T-helper 1 cell (primary cell): Measurements from ENCODE around the gene UTY.

Source experiments
- DNase-seq, 5 donors: peaks; one replicate each; pipeline ENCODE4 v3.0.0-alpha.2; 2012 to 2020

UTY gene

GRCh38 chrY:13398876-13399275, 81.0 kb downstream of the UTY start:
- no peak for DNase-seq

GRCh38 chrY:13381110-13381683, 98.6 kb downstream of the UTY start:
- no peak for DNase-seq

GRCh38 chrY:13370868-13371800, 108.7 kb downstream of the UTY start:
- DNase-seq: no peak

- DNase-seq: no peak
Measured at GRCh38 chrY:13370245-13370644, 109.6 kb downstream of the UTY start.

GRCh38 chrY:13368513-13368845, 111.4 kb downstream of the UTY start:
- DNase-seq: no peak

- DNase-seq: no peak
Measured at GRCh38 chrY:13363641-13364040, 116.2 kb downstream of the UTY start.

GRCh38 chrY:13362662-13363061, 117.2 kb downstream of the UTY start:
- DNase-seq: no peak

- no peak for DNase-seq
Measured at GRCh38 chrY:13361656-13362636, 117.9 kb downstream of the UTY start.

- no peak for DNase-seq
Measured at GRCh38 chrY:13351443-13351842, 128.4 kb downstream of the UTY start.

GRCh38 chrY:13347106-13347505, 132.7 kb downstream of the UTY start:
- DNase-seq: no peak

- no peak for DNase-seq
Measured at GRCh38 chrY:13345549-13345948, 134.3 kb downstream of the UTY start.

GRCh38 chrY:13343307-13343946, 136.4 kb downstream of the UTY start:
- peak in 2 of 5 donors; percentile 4 to 21 for DNase-seq

GRCh38 chrY:13339939-13340338, 139.9 kb downstream of the UTY start:
- DNase-seq: no peak

GRCh38 chrY:13339381-13339780, 140.5 kb downstream of the UTY start:
- no peak for DNase-seq

GRCh38 chrY:13338711-13339110, 141.1 kb downstream of the UTY start:
- no peak for DNase-seq

GRCh38 chrY:13337934-13338333, 141.9 kb downstream of the UTY start:
- DNase-seq: no peak

- no peak for DNase-seq
Measured at GRCh38 chrY:13333791-13334190, 146.0 kb downstream of the UTY start.

GRCh38 chrY:13330651-13331050, 149.2 kb downstream of the UTY start:
- DNase-seq: no peak

GRCh38 chrY:13312966-13313365, 166.9 kb downstream of the UTY start:
- DNase-seq: no peak

- no peak for DNase-seq
Measured at GRCh38 chrY:13307959-13308358, 171.9 kb downstream of the UTY start.

- DNase-seq: no peak
Measured at GRCh38 chrY:13300795-13301194, 179.0 kb downstream of the UTY start.

GRCh38 chrY:13299411-13299810, 180.4 kb downstream of the UTY start:
- no peak for DNase-seq
